Ovary (tissue), 3 donors: ENCODE results near the gene IGFLR1.

Source experiments
- POLR2A ChIP-seq: fragments of 450-650 bp; IDR thresholded peaks from one replicate; pipeline ENCODE4 v1.6.1; 2017; ENCODE audit warnings: antibody characterized with exemption, mild to moderate bottlenecking, moderate library complexity
- TF ChIP-seq, protein P1 (sequence below), 3 donors: fragments of 450-650 bp in 2 of 3; fragments of 200-600 bp in 1 of 3; IDR thresholded peaks; one replicate each; pipeline versions ENCODE4 v1.5.1 to v1.8.0; 2016 to 2022; ENCODE audit warnings: antibody characterized with exemption in 3 of 3, mild to moderate bottlenecking in 1 of 3
- donor health status: DM: no; HTN: no; CAD: no.

DNA sequence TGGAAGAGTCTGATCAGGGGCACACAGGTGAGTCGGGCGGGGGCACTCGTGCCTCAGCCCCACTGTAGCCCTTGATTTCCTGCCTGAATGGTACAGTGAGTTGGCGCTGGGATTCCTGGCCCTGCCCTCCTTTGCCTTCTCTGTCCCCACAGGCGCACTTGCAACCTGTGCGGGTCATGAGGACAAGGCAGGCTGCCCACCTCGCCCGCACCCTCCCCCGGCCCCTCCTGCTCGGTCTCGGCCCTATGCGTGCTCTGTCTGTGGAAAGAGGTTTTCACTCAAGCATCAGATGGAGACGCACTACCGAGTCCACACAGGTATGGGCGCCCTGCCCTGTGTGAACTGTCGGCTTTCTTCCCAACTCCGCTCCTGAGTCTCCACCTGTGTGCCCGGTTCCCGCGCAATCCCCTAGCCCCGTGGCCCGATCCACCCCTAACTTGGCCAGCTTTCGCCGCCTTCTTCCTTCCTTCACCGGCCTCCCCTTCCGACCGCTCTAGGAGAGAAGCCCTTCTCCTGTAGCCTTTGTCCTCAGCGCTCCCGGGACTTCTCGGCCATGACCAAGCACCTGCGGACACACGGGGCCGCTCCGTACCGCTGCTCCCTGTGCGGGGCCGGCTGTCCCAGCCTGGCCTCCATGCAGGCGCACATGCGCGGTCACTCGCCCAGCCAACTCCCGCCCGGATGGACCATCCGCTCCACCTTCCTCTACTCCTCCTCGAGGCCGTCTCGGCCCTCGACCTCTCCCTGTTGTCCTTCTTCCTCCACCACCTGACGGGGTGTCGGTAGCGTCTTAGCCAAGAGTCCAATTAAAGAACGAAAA is 26.1 kb downstream of the IGFLR1 start:
- TF ChIP-seq POLR2A: no peak
- TF ChIP-seq, protein P1, sequence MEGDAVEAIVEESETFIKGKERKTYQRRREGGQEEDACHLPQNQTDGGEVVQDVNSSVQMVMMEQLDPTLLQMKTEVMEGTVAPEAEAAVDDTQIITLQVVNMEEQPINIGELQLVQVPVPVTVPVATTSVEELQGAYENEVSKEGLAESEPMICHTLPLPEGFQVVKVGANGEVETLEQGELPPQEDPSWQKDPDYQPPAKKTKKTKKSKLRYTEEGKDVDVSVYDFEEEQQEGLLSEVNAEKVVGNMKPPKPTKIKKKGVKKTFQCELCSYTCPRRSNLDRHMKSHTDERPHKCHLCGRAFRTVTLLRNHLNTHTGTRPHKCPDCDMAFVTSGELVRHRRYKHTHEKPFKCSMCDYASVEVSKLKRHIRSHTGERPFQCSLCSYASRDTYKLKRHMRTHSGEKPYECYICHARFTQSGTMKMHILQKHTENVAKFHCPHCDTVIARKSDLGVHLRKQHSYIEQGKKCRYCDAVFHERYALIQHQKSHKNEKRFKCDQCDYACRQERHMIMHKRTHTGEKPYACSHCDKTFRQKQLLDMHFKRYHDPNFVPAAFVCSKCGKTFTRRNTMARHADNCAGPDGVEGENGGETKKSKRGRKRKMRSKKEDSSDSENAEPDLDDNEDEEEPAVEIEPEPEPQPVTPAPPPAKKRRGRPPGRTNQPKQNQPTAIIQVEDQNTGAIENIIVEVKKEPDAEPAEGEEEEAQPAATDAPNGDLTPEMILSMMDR (IDR thresholded peaks at IDR 0.05): no peak
